Activated naive CD8-positive, alpha-beta T cell treated with anti-CD3 and anti-CD28 coated beads for 36 hours (primary cell): ENCODE data around the gene NBPF3. TPM values are rescaled to one million over a fixed set of nuclear protein-coding genes. Genes with fewer than 3 reads are reported as not detected.

ENCODE experiments used
- DNase-seq: peaks from one replicate; pipeline ENCODE4 v3.0.0; 2021
- H3K27ac Mint-ChIP-seq: one replicate; pipeline ENCODE4 v1.8.0; 2022; ENCODE audit warnings: mild to moderate bottlenecking, moderate library complexity, mixed read lengths
- H3K27me3 Mint-ChIP-seq: one replicate; pipeline ENCODE4 v1.8.0; 2022; ENCODE audit warnings: mild to moderate bottlenecking, mixed read lengths
- H3K36me3 Mint-ChIP-seq: one replicate; pipeline ENCODE4 v1.8.0; 2021; ENCODE audit warnings: mild to moderate bottlenecking, mixed read lengths
- H3K4me1 Mint-ChIP-seq: one replicate; pipeline ENCODE4 v1.8.0; 2021; ENCODE audit warnings: mixed read lengths
- H3K4me3 Mint-ChIP-seq: one replicate; pipeline ENCODE4 v1.8.0; 2022; ENCODE audit warnings: mild to moderate bottlenecking, moderate library complexity, mixed read lengths
- H3K9me3 Mint-ChIP-seq: one replicate; pipeline ENCODE4 v1.8.0; 2022; ENCODE audit warnings: mixed read lengths
- total RNA-seq, 2 experiments: library from RNA; stranded (reverse); gene quantifications; one replicate each; pipeline ENCODE4 v1.2.3, GENCODE V29; 2021

The NBPF3 gene
- total RNA-seq, 2 experiments from 2014 or later = 3.9 to 4.2 TPM

DNA sequence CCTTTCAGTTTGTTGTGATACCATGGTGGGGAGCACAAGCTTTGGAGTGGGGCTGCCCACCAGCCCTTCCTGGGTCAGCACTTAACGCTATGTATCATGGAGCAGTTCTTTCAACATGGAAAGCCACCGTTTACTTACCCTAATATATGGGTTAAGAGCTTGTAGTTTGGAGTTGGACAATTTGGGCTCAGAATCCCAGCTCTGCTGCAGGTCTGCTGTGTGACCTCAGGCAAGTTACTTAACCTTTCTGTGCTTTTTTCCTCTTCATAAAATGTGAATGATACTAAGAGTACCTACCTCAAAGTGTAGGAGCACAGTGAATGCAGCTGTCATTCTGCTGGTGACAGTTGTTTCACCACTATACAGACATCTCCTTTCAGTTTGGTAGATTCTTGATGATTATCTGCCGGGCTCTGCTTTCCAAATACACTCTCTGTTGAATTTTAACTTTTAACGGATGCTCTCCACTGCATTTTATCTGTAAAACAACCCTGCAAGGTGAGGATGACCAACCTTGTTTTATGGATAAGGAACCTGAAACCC, 93.1 kb downstream of the NBPF3 start:
- Mint-ChIP-seq H3K27me3 (peaks cover 17% of the 10 kb centered on the region), H3K4me1 (no peaks in the 10 kb centered on the region), H3K4me3 (no peak overlapping the region), H3K36me3 (no peaks in the 10 kb centered on the region), H3K9me3 (no peaks in the 10 kb centered on the region), H3K27ac (no peak overlapping the region)
- DNase-seq = no peak

DNA sequence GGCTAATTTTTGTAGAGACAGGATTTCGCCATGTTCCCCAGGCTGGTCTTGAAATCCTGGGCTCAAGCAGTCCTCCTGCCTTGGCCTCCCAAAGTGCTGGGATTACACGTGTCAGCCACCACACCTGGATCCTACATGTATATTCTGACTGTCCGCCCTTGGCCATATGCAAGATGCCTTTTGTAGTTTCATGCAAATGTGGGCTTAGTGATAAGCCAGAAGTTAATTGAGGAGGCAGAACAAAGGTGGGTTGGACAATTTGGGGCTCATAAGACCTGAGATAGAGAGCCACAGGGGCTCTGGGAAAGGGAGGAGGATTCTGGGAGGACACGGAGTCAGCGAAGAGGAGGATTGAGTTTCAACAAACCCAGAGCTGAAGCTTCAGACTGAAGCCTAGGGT, 94.2 kb downstream of the NBPF3 start:
- H3K36me3 Mint-ChIP-seq = no peaks in the 10 kb centered on the region
- H3K27ac Mint-ChIP-seq = no peak overlapping the region
- DNase-seq = no peak
- H3K9me3 Mint-ChIP-seq = no peaks in the 10 kb centered on the region
- peaks cover 27% of the 10 kb centered on the region for H3K27me3 Mint-ChIP-seq
- no peaks in the 10 kb centered on the region for H3K4me1 Mint-ChIP-seq
- no peak overlapping the region for H3K4me3 Mint-ChIP-seq

Other genes with a start within 250 kb of the NBPF3 start
- 100 to 1,000 TPM in 1 of 2 experiments, 10 to 100 TPM in 1; 95.6 to 101 TPM for gene ECE1, start 149.7 kb upstream of the NBPF3 start, total RNA-seq
- not detected for gene ALPL, start 69.3 kb downstream of the NBPF3 start, total RNA-seq
- gene RAP1GAP, start 229.2 kb downstream of the NBPF3 start, total RNA-seq = 1 to 10 TPM in 1 of 2 experiments, under 1 TPM in 1; 0.66 to 1.3 TPM